Measurements from ENCODE around the gene CRB2.

GRCh38 chr9:123372766-123373446 is 16.9 kb downstream of the CRB2 start:
- TF ChIP-seq EZH2 (IDR thresholded peaks at IDR 0.05; ENCODE audit: borderline replicate concordance, low read depth, low read length, severe bottlenecking) (no peak), CTCF (IDR thresholded peaks at IDR 0.05; ENCODE audit: extremely low read depth in 1 of 2, insufficient read depth in 1 of 2, low read depth in 1 of 2, low read length in 2 of 2) (no peak), POLR2A (IDR thresholded peaks at IDR 0.05; ENCODE audit: low read depth, low read length) (no peak), FOS (IDR thresholded peaks at IDR 0.05; ENCODE audit: borderline replicate concordance, insufficient read depth, low read length) (no peak), MAX (IDR thresholded peaks at IDR 0.05; ENCODE audit: insufficient read depth, insufficient read length) (no peak), JUN (IDR thresholded peaks at IDR 0.05; ENCODE audit: borderline replicate concordance, insufficient read depth, insufficient read length, low read depth) (no peak)
